Activated CD4-positive, alpha-beta memory T cell treated with anti-CD3 and anti-CD28 coated beads for 36 hours (primary cell): ENCODE results near the gene GNB4. TPM values are rescaled to one million over a fixed set of nuclear protein-coding genes. Genes with fewer than 3 reads are reported as not detected.

Source experiments
- total RNA-seq, 2 experiments: library from RNA; stranded (reverse); gene quantifications; one replicate each; pipeline ENCODE4 v1.2.3, GENCODE V29; 2021

The GNB4 gene
- total RNA-seq, 2 experiments from 2014 or later = 0.51 to 0.59 TPM

Other genes starting within 250 kb of the GNB4 start
- under 1 TPM; 0.17 to 0.29 TPM for gene KCNMB3, start 200.4 kb downstream of the GNB4 start, total RNA-seq
- 10 to 100 TPM; 23.5 to 25.0 TPM for gene ZNF639, start 128.4 kb downstream of the GNB4 start, total RNA-seq
- gene MFN1, start 103.8 kb downstream of the GNB4 start, total RNA-seq = 10 to 100 TPM; 31.1 to 31.3 TPM
- 100 to 1,000 TPM; 101 to 102 TPM for gene ACTL6A, start 111.5 kb upstream of the GNB4 start, total RNA-seq
- 10 to 100 TPM; 51.4 to 54.0 TPM for gene MRPL47, start 153.2 kb upstream of the GNB4 start, total RNA-seq
- gene NDUFB5, start 153.3 kb upstream of the GNB4 start, total RNA-seq = 100 to 1,000 TPM; 133 to 147 TPM
- gene USP13, start 201.6 kb upstream of the GNB4 start, total RNA-seq = 10 to 100 TPM; 11.9 to 12.5 TPM